SH-SY5Y (cell line): ENCODE results near the gene PHC2.

Experiments
- GATA2 ChIP-seq: IDR thresholded peaks from 2 replicates; pipeline ENCODE4 v1.6.1; 2011; ENCODE audit warnings: mild to moderate bottlenecking, low read depth, low read length
- GATA3 ChIP-seq: IDR thresholded peaks from 2 replicates; pipeline ENCODE4 v1.6.1; 2011; ENCODE audit warnings: low read depth, mild to moderate bottlenecking, low read length, moderate library complexity

- TF ChIP-seq GATA3, result no peak
- TF ChIP-seq GATA2, result no peak
Observed at GRCh38 chr1:33342041-33342723, 88.7 kb downstream of the PHC2 start.
